ENCODE data around the gene TMEM79.

GRCh38 chr1:156247460-156248322, 36.4 kb upstream of the TMEM79 start, which contains the start of gene PAQR6:
- no peak for TF ChIP-seq EZH2phosphoT487 (IDR thresholded peaks at IDR 0.05; ENCODE audit: borderline replicate concordance, low read depth, low read length)
- TF ChIP-seq CTCF (conservative IDR thresholded peaks at IDR 0.05; ENCODE audit: low read length), result no peak
